IMR-90 (cell line): ENCODE measurements around the gene SV2B. TPM values are rescaled to one million over a fixed set of nuclear protein-coding genes. Genes with fewer than 3 reads are reported as not detected.
"Not testable (repeated sequence)": the region's sequence is repeated elsewhere in the genome, so short reads cannot be mapped to it uniquely, and the experiment has no call there.

Source experiments
- ATAC-seq: fragments of 200-7000 bp; cut with Tn5 transposase; 2 replicates; pipeline ENCODE4 v1.9.1; 2020; ENCODE audit warnings: low read depth, mild to moderate bottlenecking, moderate library complexity
- BruUV-seq: library from RNA; stranded (reverse); fragments of 400-500 nt; replicated peaks from 2 replicates; lab custom pipeline; 2021; lab: Mats Ljungman, UMichigan
- CTCF ChIA-PET: fragments of 300-600 bp; formaldehyde crosslinking; extraction: SDS; loops from one replicate; lab custom pipeline; 2021; ENCODE audit warnings: antibody characterized with exemption; lab: Yijun Ruan, JAX
- POLR2A ChIA-PET: fragments of 300-600 bp; sonication (Branson Sonifier 250); formaldehyde crosslinking; loops from one replicate; lab custom pipeline; 2022; ENCODE audit warnings: antibody characterized with exemption; ENCODE audit not compliant: unreplicated experiment; lab: Charles Lee
- DNase-seq: peaks from one replicate; pipeline ENCODE4 v3.0.0; 2013
- H2AFZ ChIP-seq: replicated peaks from 2 replicates; pipeline ENCODE3; 2013; ENCODE audit warnings: low read length, mild to moderate bottlenecking; ENCODE audit not compliant: poor library complexity
- H2AK5ac ChIP-seq: 2 replicates; pipeline ENCODE4 v1.6.1; 2013; ENCODE audit warnings: low read depth, low read length, inconsistent platforms
- H2AK9ac ChIP-seq: replicated peaks from 2 replicates; pipeline ENCODE3; 2013; ENCODE audit warnings: mild to moderate bottlenecking, low read depth, low read length, moderate library complexity; ENCODE audit not compliant: poor library complexity
- H2BK120ac ChIP-seq: 2 replicates; pipeline ENCODE4 v1.6.1; 2013; ENCODE audit warnings: low read depth, low read length, inconsistent platforms
- H2BK15ac ChIP-seq: 3 replicates; pipeline ENCODE4 v1.6.1; 2013; ENCODE audit warnings: low read depth, low read length, inconsistent platforms
- H2BK20ac ChIP-seq: 2 replicates; pipeline ENCODE4 v1.6.1; 2013; ENCODE audit warnings: low read depth, mild to moderate bottlenecking, inconsistent platforms, low read length, moderate library complexity
- H2BK5ac ChIP-seq: 2 replicates; pipeline ENCODE4 v1.6.1; 2013; ENCODE audit warnings: mild to moderate bottlenecking, low read depth, low read length, inconsistent platforms; ENCODE audit not compliant: poor library complexity, severe bottlenecking
- H3K14ac ChIP-seq: replicated peaks from 2 replicates; pipeline ENCODE4 v1.6.1; 2013; ENCODE audit warnings: low read depth, low read length, inconsistent platforms
- H3K18ac ChIP-seq: 2 replicates; pipeline ENCODE4 v1.6.1; 2013; ENCODE audit warnings: low read depth, low read length, control low read depth
- H3K23ac ChIP-seq: 2 replicates; pipeline ENCODE4 v1.6.1; 2013; ENCODE audit warnings: low read depth, low read length, inconsistent platforms
- H3K27ac ChIP-seq: 2 replicates; pipeline ENCODE4 v1.5.1; 2013; ENCODE audit warnings: mild to moderate bottlenecking, control low read depth, low read length; ENCODE audit not compliant: insufficient read depth
- H3K27me3 ChIP-seq: 2 replicates; pipeline ENCODE4 v1.6.1; 2013; ENCODE audit warnings: low read length; ENCODE audit not compliant: control insufficient read depth, insufficient read depth
- H3K36me3 ChIP-seq: 2 replicates; pipeline ENCODE4 v1.6.1; 2013; ENCODE audit warnings: low read length, mixed read lengths; ENCODE audit not compliant: control insufficient read depth, insufficient read depth
- H3K4ac ChIP-seq: 2 replicates; pipeline ENCODE4 v1.6.1; 2013; ENCODE audit warnings: low read depth, low read length, inconsistent platforms
- H3K4me1 ChIP-seq: 2 replicates; pipeline ENCODE4 v1.6.1; 2013; ENCODE audit warnings: low read length, mixed read lengths; ENCODE audit not compliant: control insufficient read depth, insufficient read depth
- H3K4me2 ChIP-seq: 2 replicates; pipeline ENCODE4 v1.6.1; 2013; ENCODE audit warnings: low read depth, mild to moderate bottlenecking, control low read depth, low read length, moderate library complexity
- H3K4me3 ChIP-seq: 2 replicates; pipeline ENCODE4 v1.5.1; 2013; ENCODE audit warnings: low read depth, mild to moderate bottlenecking, control low read depth, low read length, moderate library complexity; ENCODE audit not compliant: insufficient read depth
- H3K56ac ChIP-seq: 2 replicates; pipeline ENCODE4 v1.6.1; 2013; ENCODE audit warnings: low read length, inconsistent platforms; ENCODE audit not compliant: insufficient read depth; ENCODE audit errors: extremely low read depth
- H3K79me1 ChIP-seq, 2 experiments: 2 replicates each; pipeline ENCODE4 v1.6.1; 2013; ENCODE audit warnings: low read length in 2 of 2, inconsistent platforms in 1 of 2, low read depth in 1 of 2
- H3K9ac ChIP-seq: 2 replicates; pipeline ENCODE4 v1.6.1; 2013; ENCODE audit warnings: low read depth, low read length, control low read depth
- H3K9me1 ChIP-seq: 2 replicates; pipeline ENCODE4 v1.6.1; 2013; ENCODE audit warnings: low read length, inconsistent platforms; ENCODE audit not compliant: insufficient read depth
- H3K9me3 ChIP-seq: 2 replicates; pipeline ENCODE4 v1.6.1; 2013; ENCODE audit warnings: low read length; ENCODE audit not compliant: control insufficient read depth, insufficient read depth
- H4K20me1 ChIP-seq: 2 replicates; pipeline ENCODE4 v1.6.1; 2013; ENCODE audit warnings: low read length, inconsistent platforms; ENCODE audit not compliant: insufficient read depth
- H4K5ac ChIP-seq: 2 replicates; pipeline ENCODE4 v1.6.1; 2013; ENCODE audit warnings: mild to moderate bottlenecking, low read depth, low read length, control low read depth
- H4K8ac ChIP-seq, 2 experiments: 2 replicates each; pipeline ENCODE4 v1.6.1; 2013; ENCODE audit warnings: low read depth in 2 of 2, low read length in 2 of 2, control low read depth in 1 of 2, inconsistent platforms in 1 of 2
- H4K91ac ChIP-seq: 2 replicates; pipeline ENCODE4 v1.6.1; 2013; ENCODE audit warnings: low read depth, low read length, inconsistent platforms; ENCODE audit not compliant: insufficient read depth
- BHLHE40 ChIP-seq: fragments of 150-350 bp; IDR thresholded peaks from 2 replicates; pipeline ENCODE4 v1.6.1; 2016; ENCODE audit warnings: mild to moderate bottlenecking, low read depth, low read length
- FOS ChIP-seq: fragments of 150-350 bp; IDR thresholded peaks from 2 replicates; pipeline ENCODE4 v1.6.1; 2016; ENCODE audit warnings: low read depth, low read length
- MAZ ChIP-seq: IDR thresholded peaks from 2 replicates; pipeline ENCODE4 v1.6.1; 2012; ENCODE audit warnings: low read depth, mild to moderate bottlenecking, low read length, improper control_type of control experiment, moderate library complexity, borderline replicate concordance
- MXI1 ChIP-seq: IDR thresholded peaks from 2 replicates; pipeline ENCODE4 v1.6.1; 2012; ENCODE audit warnings: low read depth, mild to moderate bottlenecking, low read length, moderate library complexity, borderline replicate concordance
- POLR2A ChIP-seq: IDR thresholded peaks from 2 replicates; pipeline ENCODE4 v1.6.1; 2012; ENCODE audit warnings: mild to moderate bottlenecking, low read depth, low read length
- RAD21 ChIP-seq: IDR thresholded peaks from 2 replicates; pipeline ENCODE4 v1.6.1; 2012; ENCODE audit warnings: low read length, improper control_type of control experiment
- WGBS, 2 experiments: methylation state at CpG; one replicate each; pipeline versions ENCODE4 v1.1.5 to v1.1.7; 2013; ENCODE audit warnings: missing lambda C conversion rate in 2 of 2; ENCODE audit not compliant: insufficient read length in 1 of 2; ENCODE audit errors: extremely low coverage in 2 of 2; 5-methylcytosine and 5-hydroxymethylcytosine counted together
- dilution Hi-C: fragments of 300-500 bp; cut with HindIII; formaldehyde crosslinking; loops from one replicate; pipeline ENCODE4 v1.14.3; 2018; ENCODE audit warnings: low sequenced_read_pairs; ENCODE audit not compliant: unreplicated experiment
- in situ Hi-C: fragments of 300-500 bp; cut with MboI; formaldehyde crosslinking; loops from 3 replicates; pipeline ENCODE4 v1.14.3; 2019; ENCODE audit warnings: low sequenced_read_pairs, inconsistent platforms, mixed read lengths
- intact Hi-C: fragments of 100-400 bp; cut with micrococcal nuclease; formaldehyde crosslinking; loops from 2 replicates; pipeline ENCODE4 v1.10.0; 2022
- polyA plus RNA-seq, 3 experiments: library from polyadenylated mRNA; depleted of rRNA; stranded (reverse); fragments of >200 nt; gene quantifications; 2 replicates each; pipeline ENCODE4 v1.2.3, GENCODE V29; 2012; ENCODE audit warnings: low replicate concordance in 1 of 3
- total RNA-seq: library from RNA; depleted of rRNA; stranded (reverse); fragments of >200 nt; gene quantifications from 2 replicates; pipeline ENCODE4 v1.2.3, GENCODE V29; 2012
- TF ChIP-seq, protein P1 (sequence below): fragments of 150-350 bp; IDR thresholded peaks from 2 replicates; pipeline ENCODE4 v1.6.1; 2017; ENCODE audit warnings: mild to moderate bottlenecking, antibody characterized with exemption, low read length, low read depth

The SV2B gene
- total and polyA plus RNA-seq, 2 of the 4 experiments (the other 2 are of a cell fraction) = not detected

DNA sequence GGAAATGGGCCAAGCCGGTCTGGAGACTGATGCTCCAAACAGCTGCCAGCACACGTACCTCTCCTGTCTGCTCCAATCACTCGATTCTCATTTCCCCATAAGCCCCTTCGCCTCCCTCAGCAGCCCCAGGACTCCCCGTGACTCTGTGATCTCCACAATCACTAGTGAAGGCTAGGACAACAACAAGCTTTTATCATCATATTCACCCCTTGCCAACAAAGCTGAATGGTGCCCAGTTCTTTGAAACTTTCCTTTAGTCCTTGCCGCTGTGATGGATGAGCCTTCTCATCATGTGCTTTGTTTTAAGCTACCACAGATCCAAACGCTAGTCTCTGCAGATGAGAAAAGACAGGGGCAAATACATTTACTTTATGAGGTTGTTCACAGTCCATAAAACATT lies 242.0 kb downstream of the SV2B start:
- Histone ChIP-seq H4K8ac (no peak overlapping the region), H3K9ac (no peak overlapping the region), H4K91ac (no peak overlapping the region), H3K27me3 (no peaks in the 10 kb centered on the region), H3K4ac (no peak overlapping the region), H3K23ac (no peak overlapping the region), H2AK5ac (no peak overlapping the region), H3K4me3 (no peak overlapping the region), H2AFZ (no peak overlapping the region), H3K4me1 (no peaks in the 10 kb centered on the region), H3K4me2 (no peak overlapping the region), H4K20me1 (no peaks in the 10 kb centered on the region), H2BK5ac (no peak overlapping the region), H3K18ac (no peak overlapping the region), H4K5ac (no peak overlapping the region), H2BK20ac (no peak overlapping the region), H3K56ac (no peak overlapping the region), H3K9me1 (no peaks in the 10 kb centered on the region), H3K36me3 (no peaks in the 10 kb centered on the region), H2BK15ac (no peak overlapping the region), H3K14ac (no peak overlapping the region), H3K9me3 (peaks cover 2% of the 10 kb centered on the region; the same call in 1 of the 2 replicates), H3K79me1 (no peaks in the 10 kb centered on the region), H3K27ac (no peak overlapping the region), H2AK9ac (no peak overlapping the region), H2BK120ac (no peak overlapping the region)
- 60% methylated on average over 2 of the region's 7 CpGs; no CpG with 5 or more reads in 1 of the 2 experiments for WGBS, 2 experiments
- in situ Hi-C loops = no loop called here
- intact Hi-C loops = no loop called here
- ChIA-PET CTCF (no interaction called here), POLR2A (no interaction called here)
- ATAC-seq = no peak
- DNase-seq = no peak
- no TSS peak for BruUV-seq
- dilution Hi-C loops = no loop called here
- TF ChIP-seq RAD21 = no peak
- no peak for TF ChIP-seq MXI1
- no peak for TF ChIP-seq MAZ
- TF ChIP-seq POLR2A = no peak
- TF ChIP-seq BHLHE40 = no peak
- no peak for TF ChIP-seq FOS
- TF ChIP-seq, protein P1, sequence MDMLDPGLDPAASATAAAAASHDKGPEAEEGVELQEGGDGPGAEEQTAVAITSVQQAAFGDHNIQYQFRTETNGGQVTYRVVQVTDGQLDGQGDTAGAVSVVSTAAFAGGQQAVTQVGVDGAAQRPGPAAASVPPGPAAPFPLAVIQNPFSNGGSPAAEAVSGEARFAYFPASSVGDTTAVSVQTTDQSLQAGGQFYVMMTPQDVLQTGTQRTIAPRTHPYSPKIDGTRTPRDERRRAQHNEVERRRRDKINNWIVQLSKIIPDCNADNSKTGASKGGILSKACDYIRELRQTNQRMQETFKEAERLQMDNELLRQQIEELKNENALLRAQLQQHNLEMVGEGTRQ = no peak

- H3K4me1 ChIP-seq, H2BK15ac ChIP-seq, H2AK5ac ChIP-seq, H3K4ac ChIP-seq, H4K5ac ChIP-seq, H3K79me1 ChIP-seq, POLR2A ChIA-PET, CTCF ChIA-PET, DNase-seq, intact Hi-C loops, H2AK9ac ChIP-seq, H3K9ac ChIP-seq, H2BK120ac ChIP-seq, in situ Hi-C loops, H4K20me1 ChIP-seq, H3K4me3 ChIP-seq, H3K27ac ChIP-seq, H4K8ac ChIP-seq, H2BK5ac ChIP-seq, H4K91ac ChIP-seq, H3K14ac ChIP-seq, H3K36me3 ChIP-seq, H2BK20ac ChIP-seq, dilution Hi-C loops, H2AFZ ChIP-seq, H3K4me2 ChIP-seq, H3K18ac ChIP-seq, BruUV-seq, H3K27me3 ChIP-seq, H3K56ac ChIP-seq, H3K9me3 ChIP-seq, ATAC-seq, H3K9me1 ChIP-seq, H3K23ac ChIP-seq: not testable (repeated sequence)
- WGBS, 2 experiments = no CpG with 5 or more reads among the region's 3 CpGs
These were observed 244.9 kb downstream of the SV2B start for GRCh38 chr15:91344912-91345311.
